Gastrocnemius medialis (tissue), 4 donors: ENCODE results near the gene POLA2. TPM values are rescaled to one million over a fixed set of nuclear protein-coding genes. Genes with fewer than 3 reads are reported as not detected.

Experiments
- ATAC-seq, 2 donors: fragments of 150-250 bp; one replicate each; pipeline ENCODE4 v1.9.1; 2016
- DNase-seq, 2 donors: peaks; one replicate each; pipeline ENCODE4 v3.0.0-alpha.2; 2019
- H3K27ac ChIP-seq, 4 donors: fragments of 200-600 bp; sonication (generic); 1 replicate in 1 of 4; 2 replicates in 3 of 4; pipeline ENCODE4 v1.5.1; 2016 to 2018; ENCODE audit warnings: mild to moderate bottlenecking in 2 of 4, moderate library complexity in 1 of 4
- H3K27me3 ChIP-seq, 3 donors: fragments of 200-600 bp; sonication (generic) in 2 of 3; 1 replicate in 1 of 3; 2 replicates in 2 of 3; pipeline versions ENCODE4 v1.5.1 to v1.6.0; 2016 to 2019; ENCODE audit warnings: mild to moderate bottlenecking in 1 of 3, moderate library complexity in 1 of 3
- H3K36me3 ChIP-seq, 2 donors: fragments of 200-600 bp; sonication (generic) in 1 of 2; one replicate each; pipeline ENCODE4 v1.5.1; 2017 to 2018
- H3K4me1 ChIP-seq, 2 donors: fragments of 200-600 bp; sonication (generic) in 1 of 2; one replicate each; pipeline ENCODE4 v1.5.1; 2016 to 2017; ENCODE audit warnings: mild to moderate bottlenecking in 2 of 2
- H3K4me3 ChIP-seq, 4 donors: fragments of 200-600 bp; sonication (generic) in 3 of 4; 1 replicate in 1 of 4; 2 replicates in 3 of 4; pipeline ENCODE4 v1.5.1; 2016 to 2019; ENCODE audit warnings: mild to moderate bottlenecking in 2 of 4
- H3K9me3 ChIP-seq, 3 donors: fragments of 200-600 bp; sonication (generic) in 2 of 3; 1 replicate in 1 of 3; 2 replicates in 2 of 3; pipeline ENCODE4 v1.5.1; 2016 to 2019
- POLR2A ChIP-seq, 2 donors: fragments of 450-650 bp; IDR thresholded peaks; one replicate each; pipeline ENCODE4 v1.6.1; 2017; ENCODE audit warnings: antibody characterized with exemption in 2 of 2, mild to moderate bottlenecking in 2 of 2, moderate library complexity in 2 of 2
- in situ Hi-C, 4 donors: fragments of 200-750 bp; cut with MboI; loops; one replicate each; pipeline versions ENCODE4 v1.15.0 to v1.8.0; 2017; ENCODE audit warnings: low sequenced_read_pairs in 4 of 4
- intact Hi-C: fragments of 100-400 bp; cut with DNase I; formaldehyde crosslinking; loops from one replicate; pipeline ENCODE4 v1.15.1; 2023; ENCODE audit warnings: low total_unique reads
- total RNA-seq, 4 donors: library from RNA; depleted of rRNA; stranded (reverse); fragments of >200 nt; gene quantifications; one replicate each; pipeline versions ENCODE4 v1.1.0 to v1.2.3, GENCODE V29; 2016
- TF ChIP-seq, protein P1 (sequence below), 5 experiments: fragments of 450-650 bp in 3 of 5; fragments of 200-600 bp in 2 of 5; sonication (generic) in 2 of 5; IDR thresholded peaks in 4 of 5; conservative IDR thresholded peaks in 1 of 5; 1 replicate in 4 of 5; 2 replicates in 1 of 5; pipeline ENCODE4 v1.5.1; 2016 to 2019; ENCODE audit warnings: antibody characterized with exemption in 5 of 5, mild to moderate bottlenecking in 3 of 5, moderate library complexity in 3 of 5

Gene POLA2
- total RNA-seq, 4 donors from 2014 or later = 2.9 to 9.2 (median 6.9) TPM

- TF ChIP-seq POLR2A (IDR thresholded peaks at IDR 0.05) = no peak
- TF ChIP-seq, protein P1, sequence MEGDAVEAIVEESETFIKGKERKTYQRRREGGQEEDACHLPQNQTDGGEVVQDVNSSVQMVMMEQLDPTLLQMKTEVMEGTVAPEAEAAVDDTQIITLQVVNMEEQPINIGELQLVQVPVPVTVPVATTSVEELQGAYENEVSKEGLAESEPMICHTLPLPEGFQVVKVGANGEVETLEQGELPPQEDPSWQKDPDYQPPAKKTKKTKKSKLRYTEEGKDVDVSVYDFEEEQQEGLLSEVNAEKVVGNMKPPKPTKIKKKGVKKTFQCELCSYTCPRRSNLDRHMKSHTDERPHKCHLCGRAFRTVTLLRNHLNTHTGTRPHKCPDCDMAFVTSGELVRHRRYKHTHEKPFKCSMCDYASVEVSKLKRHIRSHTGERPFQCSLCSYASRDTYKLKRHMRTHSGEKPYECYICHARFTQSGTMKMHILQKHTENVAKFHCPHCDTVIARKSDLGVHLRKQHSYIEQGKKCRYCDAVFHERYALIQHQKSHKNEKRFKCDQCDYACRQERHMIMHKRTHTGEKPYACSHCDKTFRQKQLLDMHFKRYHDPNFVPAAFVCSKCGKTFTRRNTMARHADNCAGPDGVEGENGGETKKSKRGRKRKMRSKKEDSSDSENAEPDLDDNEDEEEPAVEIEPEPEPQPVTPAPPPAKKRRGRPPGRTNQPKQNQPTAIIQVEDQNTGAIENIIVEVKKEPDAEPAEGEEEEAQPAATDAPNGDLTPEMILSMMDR (IDR thresholded peaks at IDR 0.05 in 4 of 5, conservative IDR thresholded peaks at IDR 0.05 in 1 of 5) = no peak
- intact Hi-C loops (no loop called here), in situ Hi-C loops (loop anchor here in 1 of 4 donors (10.0 kb wide), 1 partner anchor 95 kb away; the partner anchor contains the start of gene CDC42EP2)
- H3K4me3 ChIP-seq = no peak overlapping the region
- no peaks in the 10 kb centered on the region for H3K9me3 ChIP-seq
- H3K27ac ChIP-seq = no peak overlapping the region
- no peaks in the 10 kb centered on the region for H3K36me3 ChIP-seq
- no peak for DNase-seq
- no peaks in the 10 kb centered on the region for H3K4me1 ChIP-seq
- H3K27me3 ChIP-seq = no peaks in the 10 kb centered on the region
- peak in 1 of 2 donors; percentile 53 for ATAC-seq
These were observed 41.9 kb upstream of the POLA2 start for GRCh38 chr11:65219930-65220213.

- intact Hi-C loops = no loop called here
- DNase-seq = no peak
These were observed 40.7 kb upstream of the POLA2 start for GRCh38 chr11:65221026-65221425.

DNA sequence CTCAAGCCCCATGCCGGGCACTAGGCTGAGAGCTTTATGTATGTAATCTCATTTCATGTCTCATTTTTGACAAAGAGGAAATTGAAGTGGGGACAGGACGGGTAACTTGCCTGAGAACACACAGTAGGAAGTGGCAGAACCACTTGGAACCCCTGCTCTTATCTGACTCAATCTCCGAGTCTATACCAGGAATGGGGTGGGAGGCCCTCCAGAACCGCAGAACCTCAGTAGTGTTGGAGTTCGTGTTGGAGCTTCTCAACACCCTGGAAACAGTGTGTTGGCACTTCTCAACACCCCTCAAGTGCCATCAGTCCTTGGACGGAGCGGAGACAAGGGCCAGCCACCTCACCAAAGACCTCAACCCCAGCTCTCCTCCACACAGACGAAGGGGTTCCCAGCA lies 38.8 kb upstream of the POLA2 start:
- intact Hi-C loops (no loop called here), in situ Hi-C loops (loop anchor here in 1 of 4 donors (10.0 kb wide), 1 partner anchor 92 kb away; the partner anchor contains the start of gene CDC42EP2)
- Histone ChIP-seq H3K27me3 (no peaks in the 10 kb centered on the region), H3K27ac (no peak overlapping the region), H3K36me3 (no peaks in the 10 kb centered on the region), H3K4me1 (peaks cover 3 to 4% of the 10 kb centered on the region in 2 donors), H3K4me3 (no peak overlapping the region), H3K9me3 (no peaks in the 10 kb centered on the region)
- ATAC-seq = no peak
- TF ChIP-seq, protein P1 (IDR thresholded peaks at IDR 0.05 in 4 of 5, conservative IDR thresholded peaks at IDR 0.05 in 1 of 5) = no peak
- no peak for TF ChIP-seq POLR2A (IDR thresholded peaks at IDR 0.05)
- no peak for DNase-seq

More at GRCh38 chr11:65221026-65221425, 40.7 kb upstream of the POLA2 start:
- in situ Hi-C loops = loop anchor here in 1 of 4 donors (10.0 kb wide), 1 partner anchor 94 kb away; the partner anchor contains the start of gene CDC42EP2
- Histone ChIP-seq H3K27me3 (no peaks in the 10 kb centered on the region), H3K4me3 (no peak overlapping the region), H3K9me3 (no peaks in the 10 kb centered on the region), H3K4me1 (peaks cover 3 to 4% of the 10 kb centered on the region in 2 donors), H3K36me3 (no peaks in the 10 kb centered on the region), H3K27ac (no peak overlapping the region)
- ATAC-seq = no peak
- TF ChIP-seq, protein P1 (IDR thresholded peaks at IDR 0.05 in 4 of 5, conservative IDR thresholded peaks at IDR 0.05 in 1 of 5) = no peak
- TF ChIP-seq POLR2A (IDR thresholded peaks at IDR 0.05) = no peak

GRCh38 chr11:65224930-65225278 lies 36.9 kb upstream of the POLA2 start:
- in situ Hi-C loops = loop anchor here in 2 of 4 donors (5.0 to 10.0 kb wide), 2 partner anchors 90 to 92 kb away; partner anchors contain the start of gene CDC42EP2 (in 1 of the 2)

More at GRCh38 chr11:65224930-65225278, 36.9 kb upstream of the POLA2 start:
- ATAC-seq (peak; percentile 36 to 47), DNase-seq (no peak)
- no peaks in the 10 kb centered on the region for H3K9me3 ChIP-seq
- H3K27me3 ChIP-seq = no peaks in the 10 kb centered on the region
- TF ChIP-seq, protein P1 (IDR thresholded peaks at IDR 0.05 in 4 of 5, conservative IDR thresholded peaks at IDR 0.05 in 1 of 5) = no peak
- no peak for TF ChIP-seq POLR2A (IDR thresholded peaks at IDR 0.05)
- intact Hi-C loops = no loop called here
- no peaks in the 10 kb centered on the region for H3K36me3 ChIP-seq
- H3K4me1 ChIP-seq = peaks cover 3 to 4% of the 10 kb centered on the region in 2 donors
- H3K27ac ChIP-seq = no peak overlapping the region
- peak overlapping the region in 1 of 4 donors; percentile 46 for H3K4me3 ChIP-seq
